HG03469 (cell line): ENCODE results near the gene PRSS50.
"Not testable (repeated sequence)": the region's sequence is repeated elsewhere in the genome, so short reads cannot be mapped to it uniquely, and the experiment has no call there.

Experiments used
- ATAC-seq: cut with Tn5 transposase; IDR thresholded peaks from one replicate; pipeline ENCODE4 v1.9.1; 2021; ENCODE audit warnings: mild to moderate bottlenecking, moderate library complexity, moderate number of reproducible peaks; ENCODE audit not compliant: unreplicated experiment

PRSS50 gene

GRCh38 chr3:46717447-46718231 lies at the start of gene PRSS50:
TSS of gene PRSS50 (minus strand) at chr3:46717869. CDS start at chr3:46717824, 45 bp downstream.
- no peak for ATAC-seq

DNA sequence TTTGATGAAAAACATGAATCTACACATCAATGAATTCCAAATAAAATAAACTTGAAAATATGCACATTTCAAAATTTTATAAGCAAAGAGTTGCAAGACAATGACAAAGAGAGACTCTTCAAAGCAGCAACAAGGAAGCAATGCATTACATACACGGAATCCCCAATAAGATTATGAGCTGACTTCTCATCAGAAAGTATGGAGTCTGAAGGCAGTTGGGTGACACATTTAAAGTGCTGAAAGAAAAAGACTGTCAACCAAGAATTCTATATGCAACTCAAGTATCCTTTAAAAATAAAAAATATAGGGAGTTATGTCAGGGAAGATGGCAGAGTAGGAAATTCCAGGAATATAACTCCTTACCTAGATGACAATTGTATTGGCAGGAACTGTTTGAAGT lies 46.5 kb upstream of the PRSS50 start:
- no peak for ATAC-seq

- no peak for ATAC-seq
Measured at GRCh38 chr3:46763178-46763577, 45.5 kb upstream of the PRSS50 start.

GRCh38 chr3:46759239-46760167 lies 41.8 kb upstream of the PRSS50 start:
- no peak for ATAC-seq

DNA sequence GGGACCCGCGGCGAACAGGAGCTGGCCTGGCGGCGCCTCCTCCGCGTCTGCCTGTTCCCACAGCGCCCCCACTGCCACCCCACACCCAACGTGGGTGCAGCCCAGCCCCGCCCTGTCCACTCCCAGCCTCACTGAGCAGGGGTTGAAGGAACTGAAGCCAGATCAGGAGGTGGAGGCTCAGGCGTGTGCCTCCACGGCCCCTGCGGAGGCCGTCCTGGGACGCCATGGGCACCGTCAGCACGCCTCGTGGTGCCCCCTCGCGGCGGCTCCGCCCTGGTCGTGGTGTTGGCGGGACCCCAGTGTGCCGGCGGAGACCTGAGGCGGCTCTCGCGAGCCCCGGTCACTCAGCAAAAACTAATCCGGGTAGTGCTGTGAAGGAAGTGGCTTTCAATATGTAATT lies 39.0 kb upstream of the PRSS50 start:
- ATAC-seq: no peak

- ATAC-seq: no peak
Measured at GRCh38 chr3:46755646-46756045, 38.0 kb upstream of the PRSS50 start.

GRCh38 chr3:46753127-46753526 lies 35.5 kb upstream of the PRSS50 start:
- not testable (repeated sequence) for ATAC-seq

DNA sequence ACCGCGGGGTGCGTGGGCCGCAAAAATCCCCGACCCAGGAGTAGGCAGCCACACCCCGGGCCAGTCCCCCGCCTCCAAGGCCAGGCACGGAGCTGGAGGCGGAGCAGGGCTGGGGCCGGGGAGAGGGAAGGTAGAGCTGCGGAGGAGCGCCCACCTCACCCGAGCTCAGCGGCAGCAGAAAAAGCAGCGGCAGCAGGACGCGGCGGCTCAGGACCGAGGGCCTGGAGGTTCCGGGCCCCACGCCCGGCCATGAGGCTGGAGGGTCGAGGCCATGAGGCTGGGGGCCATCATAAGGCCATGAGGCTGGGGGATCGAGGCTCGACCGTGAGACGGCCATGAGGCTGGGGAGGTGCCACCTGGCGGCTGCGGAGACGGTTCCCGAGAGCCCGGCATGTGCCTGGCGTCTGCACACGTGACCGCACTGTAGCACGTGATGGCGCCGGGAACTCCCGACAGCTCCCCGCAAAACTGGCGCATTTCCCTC lies 32.9 kb upstream of the PRSS50 start:
- no peak for ATAC-seq

- ATAC-seq: no peak
Measured at GRCh38 chr3:46749129-46749528, 31.5 kb upstream of the PRSS50 start.

DNA sequence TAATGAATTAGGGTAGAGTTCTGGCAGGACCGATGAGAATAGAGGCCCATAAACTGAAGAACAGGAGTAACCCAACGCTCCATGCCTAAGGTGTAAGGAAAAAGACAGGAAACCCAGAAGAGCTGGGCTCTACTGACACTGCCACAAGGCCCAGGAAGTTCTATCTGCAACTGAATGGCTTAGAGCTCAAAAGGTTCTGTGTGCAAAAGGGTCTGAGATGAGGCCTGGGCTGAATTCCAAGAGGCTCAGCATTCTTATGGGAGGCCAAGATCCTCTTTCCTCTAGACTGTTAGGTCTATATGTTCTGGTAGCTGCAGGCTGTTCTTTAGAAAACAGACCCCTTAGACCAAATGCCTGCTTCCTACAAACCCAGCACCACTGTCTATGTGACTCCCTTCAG lies 30.5 kb upstream of the PRSS50 start:
- ATAC-seq: no peak

DNA sequence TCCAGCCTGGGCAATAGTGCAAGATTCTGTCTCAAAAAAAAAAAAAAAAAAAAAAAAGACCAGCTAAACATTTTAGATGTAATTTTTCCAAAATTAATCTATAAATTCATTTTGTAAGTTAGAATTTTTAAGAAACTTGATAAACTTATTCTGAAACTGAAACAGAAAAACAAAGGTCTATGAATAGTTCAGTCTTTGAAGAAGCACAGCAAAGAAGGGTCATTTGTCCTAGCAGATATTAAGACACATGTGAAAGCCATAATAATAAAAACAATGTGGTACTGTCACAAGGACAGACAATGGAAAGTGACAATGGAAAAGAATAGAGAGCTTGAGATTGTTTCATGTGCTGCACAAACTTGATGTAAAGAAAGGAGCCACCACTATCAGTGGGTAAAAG lies 29.0 kb upstream of the PRSS50 start:
- no peak for ATAC-seq

DNA sequence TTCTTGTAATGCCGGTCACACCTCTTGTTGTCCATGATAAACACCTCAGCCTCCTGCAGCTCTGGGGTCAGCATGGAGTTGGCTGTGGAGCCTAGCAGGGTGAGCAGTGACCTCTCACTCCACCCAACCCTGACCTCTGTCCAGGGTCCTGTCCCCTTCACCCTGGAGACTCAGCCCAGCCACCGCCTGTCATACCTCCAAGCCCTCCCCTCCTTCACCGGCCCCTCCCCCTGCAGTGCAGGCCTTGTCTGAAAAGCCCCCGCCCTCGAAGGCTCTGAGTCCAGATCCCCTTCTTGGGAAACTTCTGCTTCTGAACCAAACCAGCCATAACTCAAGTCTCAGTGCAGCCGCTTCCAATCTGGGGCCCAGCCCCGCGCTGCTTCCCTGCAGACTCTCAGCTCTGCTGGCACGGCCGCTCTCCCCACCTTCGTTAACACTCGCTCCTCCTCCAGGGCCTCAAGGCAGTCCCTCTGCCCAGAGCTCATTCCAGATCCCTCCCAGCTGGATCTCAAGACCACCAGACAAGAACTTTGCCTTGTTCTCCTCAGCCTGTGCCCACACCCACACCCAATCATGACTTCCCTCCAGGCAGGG lies 25.4 kb upstream of the PRSS50 start:
- no peak for ATAC-seq

DNA sequence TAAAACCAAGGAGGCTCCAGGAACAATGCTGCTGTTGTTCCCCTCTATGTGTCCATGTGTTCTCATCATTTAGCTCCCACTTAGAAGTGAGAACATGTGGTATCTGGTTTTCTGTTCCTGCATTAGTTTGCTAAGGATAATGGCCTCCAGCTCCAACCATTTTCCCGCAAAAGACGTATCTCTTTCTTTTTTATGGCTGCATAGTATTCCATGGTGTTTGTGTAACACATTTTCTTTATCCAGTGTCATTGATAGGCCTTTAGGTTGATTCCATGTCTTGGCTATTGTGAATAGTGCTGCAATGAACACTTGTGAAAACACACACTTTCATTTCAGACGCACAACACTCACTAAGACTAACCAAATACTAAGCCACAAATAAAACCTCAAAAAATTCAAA lies 21.9 kb upstream of the PRSS50 start:
- not testable (repeated sequence) for ATAC-seq

- ATAC-seq: no peak
Measured at GRCh38 chr3:46737329-46737731, 19.7 kb upstream of the PRSS50 start.

- ATAC-seq: no peak
Measured at GRCh38 chr3:46736006-46736872, 18.6 kb upstream of the PRSS50 start.

GRCh38 chr3:46734773-46735172 lies 17.1 kb upstream of the PRSS50 start:
- no peak for ATAC-seq

GRCh38 chr3:46733026-46733800 lies 15.5 kb upstream of the PRSS50 start:
- ATAC-seq: no peak

GRCh38 chr3:46731795-46732194 lies 14.1 kb upstream of the PRSS50 start:
- ATAC-seq: no peak

- ATAC-seq: no peak
Measured at GRCh38 chr3:46730819-46731218, 13.2 kb upstream of the PRSS50 start.

- no peak for ATAC-seq
Measured at GRCh38 chr3:46729038-46729437, 11.4 kb upstream of the PRSS50 start.
